Bladder microvascular endothelial cell (primary cell): Measurements from ENCODE around the gene FAIM2. TPM values are rescaled to one million over a fixed set of nuclear protein-coding genes. Genes with fewer than 3 reads are reported as not detected.

Source experiments
- total RNA-seq: library from RNA; depleted of rRNA; stranded (reverse); fragments of >200 nt; gene quantifications from 2 replicates; pipeline ENCODE4 v1.2.3, GENCODE V29; 2014

The FAIM2 gene
- not detected in 2 replicates for total RNA-seq

DNA sequence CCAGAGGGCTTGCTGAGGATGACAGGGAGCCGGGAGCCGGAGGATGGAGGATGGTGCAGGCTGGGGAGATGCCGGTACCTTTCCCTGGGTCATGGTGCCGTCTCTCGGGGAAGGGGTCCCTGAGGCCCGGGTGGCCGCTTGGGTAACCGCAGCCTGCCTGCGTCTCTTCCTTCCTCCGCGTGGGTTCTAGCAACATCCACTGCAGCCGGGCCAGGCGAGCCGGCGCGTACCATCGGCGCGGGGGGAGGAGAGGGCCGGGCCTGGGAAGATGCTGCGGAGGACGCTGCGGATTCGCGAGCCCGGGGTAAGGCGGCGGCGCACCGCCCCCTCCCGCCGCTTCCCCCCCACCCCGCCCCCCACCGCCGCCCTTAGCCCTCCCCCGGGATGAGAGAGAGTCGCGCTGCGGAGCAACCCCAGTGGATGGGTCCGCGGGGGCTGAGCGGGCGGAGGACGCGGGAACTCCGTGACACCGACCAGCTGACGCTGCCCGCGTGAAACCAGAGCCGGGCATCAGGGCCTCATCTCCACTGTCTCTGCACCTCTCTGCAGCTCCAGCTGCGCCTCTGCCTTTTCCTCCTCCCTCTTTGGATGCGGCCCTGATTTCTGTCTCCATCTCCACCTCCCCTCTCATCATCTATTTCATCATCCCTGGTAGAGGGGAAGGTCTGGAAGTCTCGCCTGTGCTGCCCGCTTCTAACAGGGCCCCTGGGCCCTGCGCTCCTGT lies at the start of gene FAIM2:
TSS of gene FAIM2 (minus strand) at position 201 of the 724 bp plus-strand sequence. CDS start at position 93, 108 bp downstream.

DNA sequence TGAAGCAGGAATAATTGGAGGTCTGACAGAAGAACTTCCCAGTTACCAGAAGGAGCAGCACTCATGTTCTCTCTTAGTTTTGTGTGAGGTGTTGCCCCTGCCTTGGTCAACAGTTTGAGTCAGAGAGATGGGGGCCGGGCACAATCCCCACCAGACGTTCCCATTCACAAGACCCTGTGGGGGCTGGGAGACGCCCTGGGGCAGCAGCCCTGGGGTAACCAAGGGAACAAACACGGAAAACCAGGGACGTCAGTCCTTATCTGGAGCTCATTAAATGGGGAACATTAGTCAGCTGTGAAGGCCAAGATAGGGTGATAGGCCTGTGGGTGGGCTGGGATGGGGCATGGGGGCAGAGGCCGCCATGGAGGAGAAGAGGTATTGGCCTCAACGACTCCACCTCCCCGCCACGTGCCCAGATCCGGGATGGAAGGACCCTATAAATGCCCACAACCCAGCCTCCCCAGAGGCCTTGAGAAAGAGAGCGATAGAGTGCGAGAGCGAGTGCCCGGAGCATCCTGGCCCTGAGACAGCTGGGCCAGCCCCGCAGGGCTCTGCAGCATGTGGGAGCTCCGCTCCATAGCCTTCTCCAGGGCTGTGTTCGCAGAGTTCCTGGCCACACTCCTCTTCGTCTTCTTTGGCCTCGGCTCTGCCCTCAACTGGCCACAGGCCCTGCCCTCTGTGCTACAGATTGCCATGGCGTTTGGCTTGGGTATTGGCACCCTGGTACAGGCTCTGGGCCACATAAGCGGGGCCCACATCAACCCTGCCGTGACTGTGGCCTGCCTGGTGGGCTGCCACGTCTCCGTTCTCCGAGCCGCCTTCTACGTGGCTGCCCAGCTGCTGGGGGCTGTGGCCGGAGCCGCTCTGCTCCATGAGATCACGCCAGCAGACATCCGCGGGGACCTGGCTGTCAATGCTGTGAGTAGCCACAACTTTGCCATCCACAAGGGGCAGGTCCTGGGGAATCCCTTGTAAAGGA lies 46.9 kb upstream of the FAIM2 start, which contains the start of gene AQP2:
TSS of gene AQP2 (plus strand) at position 465 of the 979 bp plus-strand sequence. CDS start at position 559, 94 bp downstream.

DNA sequence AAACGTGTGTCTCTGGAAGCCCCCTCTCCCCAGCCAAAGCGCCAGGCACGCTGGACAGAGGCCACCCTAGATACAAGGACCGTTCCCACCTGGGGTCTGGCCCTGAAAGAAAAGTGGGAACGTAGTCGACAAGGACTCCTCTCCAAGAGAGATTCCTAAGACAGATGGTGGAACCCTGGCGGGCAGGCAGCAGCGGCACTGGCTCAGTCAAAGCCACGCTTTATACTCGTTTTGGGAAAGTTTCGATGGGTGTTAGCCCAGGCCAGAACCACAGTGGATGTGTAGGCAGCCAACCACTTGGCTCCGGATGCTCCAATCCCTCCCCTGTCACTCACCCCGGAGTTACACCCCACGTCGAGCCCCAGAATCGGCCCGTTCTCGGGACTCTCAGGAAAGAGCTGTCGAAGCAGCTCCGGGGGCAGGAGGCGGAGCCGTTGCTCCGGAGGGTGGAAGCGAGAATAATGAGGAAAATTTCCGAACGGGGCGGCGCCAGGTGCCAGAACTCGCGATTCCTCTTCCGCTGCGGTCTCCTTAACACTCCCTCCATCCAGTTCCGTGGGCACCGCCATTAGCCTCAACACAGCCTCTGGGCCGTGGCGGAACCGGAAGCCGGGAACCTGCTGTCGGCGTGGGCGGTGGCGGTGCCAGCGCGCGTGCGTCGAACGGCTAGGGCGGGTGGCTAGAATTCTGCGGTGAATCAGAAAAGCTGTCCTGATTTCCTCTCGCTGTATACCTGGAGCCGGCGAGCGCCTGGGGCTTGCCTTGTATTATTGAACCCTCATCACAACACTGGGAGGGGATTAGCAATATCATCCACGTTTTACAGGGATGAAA lies 61.0 kb downstream of the FAIM2 start, which contains the start of gene BCDIN3D:
TSS of gene BCDIN3D (minus strand) at position 588 of the 834 bp plus-strand sequence. CDS start at position 569, 19 bp downstream.

DNA sequence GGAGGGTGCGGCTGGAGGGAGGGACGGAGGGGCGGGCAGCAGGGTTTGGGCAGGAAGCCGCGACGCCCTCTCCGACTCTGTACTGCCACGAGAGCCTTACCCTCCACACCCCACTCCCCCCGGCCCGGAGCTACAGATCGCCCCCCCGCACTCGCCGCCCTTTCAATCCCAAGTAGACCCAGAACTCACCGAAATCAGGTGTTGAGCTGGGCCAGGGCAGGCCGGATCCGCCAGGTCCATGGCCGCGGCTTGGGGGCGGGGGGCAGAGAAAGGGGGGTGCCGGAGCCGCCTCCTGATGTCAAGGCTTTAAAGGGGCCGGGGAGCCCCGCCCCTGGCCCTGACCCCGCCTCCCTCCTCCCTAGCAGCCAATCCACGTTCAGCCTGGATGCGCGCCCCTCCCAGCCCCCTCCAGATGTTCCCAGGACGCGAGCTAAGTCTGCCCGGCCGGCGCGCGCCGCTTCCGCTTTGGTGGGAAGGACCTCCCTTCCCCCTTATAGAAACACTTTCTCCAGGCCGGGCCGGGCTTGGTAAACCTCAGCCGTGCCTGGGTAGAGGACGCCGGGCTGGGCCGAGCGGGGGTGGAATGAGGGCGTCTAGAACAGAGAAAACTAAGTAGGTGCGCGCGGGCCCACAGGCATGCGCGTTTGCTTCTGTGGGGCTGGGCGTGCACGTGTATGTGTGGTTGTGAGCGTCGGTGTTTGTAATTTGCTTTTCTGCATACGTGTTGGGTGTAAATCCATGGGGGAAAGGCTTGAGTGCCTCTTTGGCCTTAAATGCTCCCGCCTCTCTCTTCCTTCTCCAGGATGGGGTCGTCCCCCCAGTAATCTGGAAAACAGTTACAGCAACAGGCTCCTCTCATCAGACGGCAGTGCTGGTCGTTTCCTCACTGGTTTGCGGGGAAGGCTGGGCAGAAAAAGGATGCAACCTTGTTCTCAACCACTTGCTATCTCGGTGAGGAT lies 75.3 kb downstream of the FAIM2 start, which contains the start of gene NCKAP5L:
TSS of gene NCKAP5L (minus strand) at position 281 of the 959 bp plus-strand sequence. CDS start 24,369 bp downstream, outside the sequence.

Other genes starting within 250 kb of the FAIM2 start
- gene FMNL3, start 196.5 kb downstream of the FAIM2 start, total RNA-seq: 61.7 and 123 TPM in 2 replicates
- gene TMBIM6, start 162.3 kb downstream of the FAIM2 start, total RNA-seq: 281 and 443 TPM in 2 replicates
- 6.6 and 12.3 TPM in 2 replicates for gene NCKAP5L, start 75.5 kb downstream of the FAIM2 start, total RNA-seq
- gene BCDIN3D, start 60.8 kb downstream of the FAIM2 start, total RNA-seq: 2.1 and 2.5 TPM in 2 replicates
- not detected in 2 replicates for gene AQP2, start 46.8 kb upstream of the FAIM2 start, total RNA-seq
- gene AQP5, start 58.0 kb upstream of the FAIM2 start, total RNA-seq: under 0.01 and 0.19 TPM in 2 replicates
- not detected in 2 replicates for gene AQP6, start 69.0 kb upstream of the FAIM2 start, total RNA-seq
- 27.6 and 51.6 TPM in 2 replicates for gene RACGAP1, start 121.6 kb upstream of the FAIM2 start, total RNA-seq
- gene ASIC1, start 153.7 kb upstream of the FAIM2 start, total RNA-seq: 0.13 and 0.16 TPM in 2 replicates
- 43.1 and 62.9 TPM in 2 replicates for gene SMARCD1, start 181.4 kb upstream of the FAIM2 start, total RNA-seq
- gene GPD1, start 200.1 kb upstream of the FAIM2 start, total RNA-seq: not detected in 2 replicates
- gene COX14, start 208.3 kb upstream of the FAIM2 start, total RNA-seq: 30.6 and 40.3 TPM in 2 replicates